Measurements from ENCODE around the gene AHDC1. TPM values are rescaled to one million over a fixed set of nuclear protein-coding genes. Genes with fewer than 3 reads are reported as not detected.

The AHDC1 gene
- total RNA-seq, 1 experiment from 2014 or later = 49.0 TPM

- TF ChIP-seq SMAD3 (CRISPR knock-in tag; IDR thresholded peaks at IDR 0.05; ENCODE audit: borderline replicate concordance) = no peak
- no peak for TF ChIP-seq ZNF317 (CRISPR knock-in tag; IDR thresholded peaks at IDR 0.05; ENCODE audit: borderline replicate concordance, low read depth)
- TF ChIP-seq ZNF532 (CRISPR knock-in tag; IDR thresholded peaks at IDR 0.05; ENCODE audit: borderline replicate concordance) = no peak
- no peak for TF ChIP-seq NFE2L1 (CRISPR knock-in tag; IDR thresholded peaks at IDR 0.05)
- TF ChIP-seq ZBTB21 (CRISPR knock-in tag; IDR thresholded peaks at IDR 0.05; ENCODE audit: borderline replicate concordance) = no peak
- no peak for TF ChIP-seq ZNF396 (CRISPR knock-in tag; IDR thresholded peaks at IDR 0.05; ENCODE audit: borderline replicate concordance)
- no peak for TF ChIP-seq FOXK1 (CRISPR knock-in tag; IDR thresholded peaks at IDR 0.05)
Observed at GRCh38 chr1:27627061-27627460, 23.1 kb upstream of the AHDC1 start (continued).

GRCh38 chr1:27626031-27626935 is 22.3 kb upstream of the AHDC1 start:
- Mint-ChIP-seq H3K4me1 (peaks cover 40% of the 10 kb centered on the region), H3K4me3 (no peak overlapping the region), H3K27me3 (ENCODE audit: low read depth) (no peaks in the 10 kb centered on the region), H3K36me3 (no peaks in the 10 kb centered on the region), H3K27ac (no peak overlapping the region; the same call in 1 of the 2 replicates), H3K9me3 (no peaks in the 10 kb centered on the region)
- TF ChIP-seq MAX (CRISPR knock-in tag; IDR thresholded peaks at IDR 0.05) (no peak), ZNF232 (CRISPR knock-in tag; IDR thresholded peaks at IDR 0.05) (no peak)
- ATAC-seq = no peak
- ChIA-PET POLR2A (interaction anchor here (1.6 kb wide), 1 partner anchor 10 kb away, joined by 4 read pairs; no protein-coding TSS in a partner anchor), CTCF (interaction anchor here (1.4 kb wide), 1 partner anchor 69 kb away, joined by 4 read pairs; no protein-coding TSS in a partner anchor)
- DNase-seq (ENCODE audit: low spot score) = no peak

GRCh38 chr1:27624467-27625178 is 20.7 kb upstream of the AHDC1 start:
- Mint-ChIP-seq H3K4me3 (no peak overlapping the region), H3K27ac (no peak overlapping the region), H3K9me3 (no peaks in the 10 kb centered on the region), H3K27me3 (ENCODE audit: low read depth) (no peaks in the 10 kb centered on the region), H3K36me3 (no peaks in the 10 kb centered on the region), H3K4me1 (peaks cover 27% of the 10 kb centered on the region)
- DNase-seq (ENCODE audit: low spot score) = no peak
- CTCF ChIA-PET = interaction anchor here (0.8 to 1.8 kb wide), 4 partner anchors 19 to 68 kb away, joined by 3 to 6 read pairs (median 4); no protein-coding TSS in a partner anchor
- POLR2A ChIA-PET = interaction anchor here (0.6 to 1.6 kb wide), 2 partner anchors 8 to 53 kb away, joined by 4 to 8 read pairs; no protein-coding TSS in a partner anchor
- no peak; the same call in 1 of the 2 replicates for ATAC-seq
- no peak for TF ChIP-seq ZBTB21 (CRISPR knock-in tag; IDR thresholded peaks at IDR 0.05; ENCODE audit: borderline replicate concordance)
- TF ChIP-seq NFE2L1 (CRISPR knock-in tag; IDR thresholded peaks at IDR 0.05) = no peak
- no peak for TF ChIP-seq NR3C1 (CRISPR knock-in tag; conservative IDR thresholded peaks at IDR 0.05; ENCODE audit: low read depth)
- no peak for TF ChIP-seq AR (CRISPR knock-in tag; IDR thresholded peaks at IDR 0.05)
- TF ChIP-seq TEAD1 (CRISPR knock-in tag; IDR thresholded peaks at IDR 0.05) = no peak
- no peak for TF ChIP-seq NR2C2 (CRISPR knock-in tag; IDR thresholded peaks at IDR 0.05)
- no peak for TF ChIP-seq ZBTB43 (CRISPR knock-in tag; IDR thresholded peaks at IDR 0.05)
- no peak for TF ChIP-seq NFYB (CRISPR knock-in tag; conservative IDR thresholded peaks at IDR 0.05; ENCODE audit: low read depth)
- TF ChIP-seq FOXJ3 (CRISPR knock-in tag; IDR thresholded peaks at IDR 0.05; ENCODE audit: borderline replicate concordance) = no peak
- no peak for TF ChIP-seq ZNF512 (CRISPR knock-in tag; IDR thresholded peaks at IDR 0.05; ENCODE audit: borderline replicate concordance)
- no peak for TF ChIP-seq MAX (CRISPR knock-in tag; IDR thresholded peaks at IDR 0.05)
- no peak for TF ChIP-seq ZNF263 (CRISPR knock-in tag; IDR thresholded peaks at IDR 0.05; ENCODE audit: low read depth)

Measured in WTC11 (cell line).